Sigmoid colon (tissue), 4 donors: Measurements from ENCODE around the gene UBALD1.

Experiments used
- EP300 ChIP-seq, 4 donors: sonication (generic); formaldehyde crosslinking; IDR thresholded peaks; one replicate each; pipeline ENCODE4 v1.6.1; 2017; ENCODE audit warnings: antibody characterized with exemption in 4 of 4
- POLR2A ChIP-seq, 2 donors: fragments of 450-650 bp; IDR thresholded peaks; one replicate each; pipeline ENCODE4 v1.6.1; 2016; ENCODE audit warnings: antibody characterized with exemption in 2 of 2, mild to moderate bottlenecking in 2 of 2, moderate library complexity in 2 of 2
- POLR2AphosphoS5 ChIP-seq, 4 donors: sonication (generic); formaldehyde crosslinking; IDR thresholded peaks; one replicate each; pipeline ENCODE4 v1.6.1; 2017; ENCODE audit warnings: antibody characterized with exemption in 4 of 4
- TF ChIP-seq, protein P1 (sequence below), 4 experiments: fragments of 450-650 bp in 3 of 4; fragments of 200-600 bp in 1 of 4; IDR thresholded peaks; one replicate each; pipeline ENCODE4 v1.5.1; 2016 to 2019; ENCODE audit warnings: antibody characterized with exemption in 4 of 4, mild to moderate bottlenecking in 3 of 4, moderate library complexity in 2 of 4

DNA sequence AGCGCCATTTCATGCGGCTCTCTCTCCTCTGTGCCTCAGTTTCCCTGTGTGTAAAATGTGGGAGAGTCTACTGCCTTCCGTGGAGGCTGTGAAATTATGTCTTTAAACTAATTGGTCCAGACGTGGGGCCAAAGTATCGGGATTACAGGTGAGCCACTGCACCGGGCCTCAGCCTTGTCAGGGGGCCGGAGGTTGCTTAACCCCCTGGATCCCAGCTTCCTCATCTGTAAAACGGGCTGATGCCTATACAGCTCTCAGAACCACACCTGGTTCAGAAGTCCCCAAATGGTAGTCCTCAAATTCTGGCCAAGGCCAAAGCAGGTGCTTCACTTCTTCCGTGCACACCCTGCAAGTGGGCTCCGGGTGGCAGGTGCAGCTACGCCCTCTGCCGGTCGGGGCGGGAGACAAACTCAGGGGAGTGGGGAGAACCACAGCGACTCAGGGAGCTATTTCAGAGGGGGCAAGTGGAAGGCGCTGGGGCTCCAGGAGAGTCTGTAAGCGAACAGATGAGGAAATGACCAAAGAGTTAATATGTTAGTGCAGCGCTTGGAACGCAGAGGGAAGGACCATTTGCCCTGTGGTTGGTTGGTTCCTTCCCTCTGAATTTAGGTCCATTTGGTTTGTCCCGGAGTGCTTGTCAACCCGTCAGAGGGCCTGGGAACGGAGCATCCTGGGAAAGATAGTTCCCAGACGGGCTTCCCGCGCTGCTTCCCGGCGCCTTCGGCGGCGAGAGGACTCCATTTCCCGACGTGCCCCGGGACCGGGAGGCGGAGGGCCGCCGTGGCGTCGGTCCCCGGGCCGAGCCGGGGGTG, 9.5 kb upstream of the UBALD1 start, which contains the start of gene MGRN1:
- TF ChIP-seq POLR2A (IDR thresholded peaks at IDR 0.05): no peak
- TF ChIP-seq, protein P1, sequence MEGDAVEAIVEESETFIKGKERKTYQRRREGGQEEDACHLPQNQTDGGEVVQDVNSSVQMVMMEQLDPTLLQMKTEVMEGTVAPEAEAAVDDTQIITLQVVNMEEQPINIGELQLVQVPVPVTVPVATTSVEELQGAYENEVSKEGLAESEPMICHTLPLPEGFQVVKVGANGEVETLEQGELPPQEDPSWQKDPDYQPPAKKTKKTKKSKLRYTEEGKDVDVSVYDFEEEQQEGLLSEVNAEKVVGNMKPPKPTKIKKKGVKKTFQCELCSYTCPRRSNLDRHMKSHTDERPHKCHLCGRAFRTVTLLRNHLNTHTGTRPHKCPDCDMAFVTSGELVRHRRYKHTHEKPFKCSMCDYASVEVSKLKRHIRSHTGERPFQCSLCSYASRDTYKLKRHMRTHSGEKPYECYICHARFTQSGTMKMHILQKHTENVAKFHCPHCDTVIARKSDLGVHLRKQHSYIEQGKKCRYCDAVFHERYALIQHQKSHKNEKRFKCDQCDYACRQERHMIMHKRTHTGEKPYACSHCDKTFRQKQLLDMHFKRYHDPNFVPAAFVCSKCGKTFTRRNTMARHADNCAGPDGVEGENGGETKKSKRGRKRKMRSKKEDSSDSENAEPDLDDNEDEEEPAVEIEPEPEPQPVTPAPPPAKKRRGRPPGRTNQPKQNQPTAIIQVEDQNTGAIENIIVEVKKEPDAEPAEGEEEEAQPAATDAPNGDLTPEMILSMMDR (IDR thresholded peaks at IDR 0.05): peak; percentile 87 to 98 (median 92)
- no peak for TF ChIP-seq POLR2AphosphoS5 (IDR thresholded peaks at IDR 0.05)
- no peak for TF ChIP-seq EP300 (IDR thresholded peaks at IDR 0.05)
